HepG2 (cell line): ENCODE results near the gene B3GNT8. TPM values are rescaled to one million over a fixed set of nuclear protein-coding genes. Genes with fewer than 3 reads are reported as not detected.

Experiments
- ATAC-seq: fragments of 200-7000 bp; cut with Tn5 transposase; 3 replicates; pipeline ENCODE4 v1.9.1; 2020; ENCODE audit warnings: mild to moderate bottlenecking, moderate library complexity
- BruUV-seq: library from RNA; stranded (reverse); fragments of 400-500 nt; replicated peaks from 2 replicates; lab custom pipeline; 2021; lab: Mats Ljungman, UMichigan
- CTCF ChIA-PET: fragments of 300-600 bp; formaldehyde crosslinking; extraction: SDS; loops from one replicate; lab custom pipeline; 2021; ENCODE audit warnings: low total read pairs, inconsistent platforms, low intra/inter-chr PET ratio; lab: Yijun Ruan, JAX
- POLR2A ChIA-PET: fragments of 350-600 bp; sonication (Branson Sonifier 250); formaldehyde crosslinking; loops from one replicate; lab custom pipeline; 2020; ENCODE audit warnings: antibody characterized with exemption, inconsistent platforms; lab: Yijun Ruan, JAX
- DNase-seq: peaks from one replicate; pipeline ENCODE4 v3.0.0-alpha.2; 2015; ENCODE audit warnings: low spot score
- FAIRE-seq: peaks from 3 replicates; lab custom pipeline; 2011; peaks lifted over from hg19 to GRCh38; lab: Jason Lieb, UNC
- H2AFZ ChIP-seq: one replicate; pipeline ENCODE4 v1.6.1; 2011; ENCODE audit warnings: low read length, inconsistent platforms
- H3K27ac ChIP-seq: fragments of 300-600 bp; 3 replicates; pipeline ENCODE4 v1.8.0; 2011; ENCODE audit warnings: mixed run types, mild to moderate bottlenecking, mixed read lengths, low read length, inconsistent platforms; ENCODE audit not compliant: insufficient read depth; ENCODE audit errors: extremely low read length
- H3K27me3 ChIP-seq, 2 experiments: fragments of 200-600 bp in 1 of 2; 2 replicates in 1 of 2; 3 replicates in 1 of 2; pipeline versions ENCODE4 v1.6.0 to v1.8.0; 2011; ENCODE audit warnings: low read length in 2 of 2, mild to moderate bottlenecking in 2 of 2, moderate library complexity in 2 of 2, inconsistent platforms in 1 of 2; ENCODE audit not compliant: insufficient read depth in 2 of 2, control insufficient read depth in 1 of 2
- H3K36me3 ChIP-seq, 2 experiments: fragments of 200-600 bp in 1 of 2; replicated peaks in 1 of 2; 2 replicates in 1 of 2; 3 replicates in 1 of 2; pipeline versions ENCODE4 v1.5.1 to v1.8.0; 2011; ENCODE audit warnings: low read length in 2 of 2, inconsistent platforms in 1 of 2; ENCODE audit not compliant: insufficient read depth in 2 of 2, control insufficient read depth in 1 of 2
- H3K4me1 ChIP-seq: 2 replicates; pipeline ENCODE4 v1.5.1; 2012; ENCODE audit warnings: low read length, inconsistent platforms; ENCODE audit not compliant: insufficient read depth
- H3K4me2 ChIP-seq: 2 replicates; pipeline ENCODE4 v1.6.0; 2011; ENCODE audit warnings: low read depth, low read length, inconsistent platforms
- H3K4me3 ChIP-seq, 3 experiments: fragments of 200-600 bp in 1 of 3; sonication (generic), shearing (Covaris generic) in 1 of 3; replicated peaks in 1 of 3; 2 replicates each; pipeline ENCODE4 v1.5.1; 2011 to 2016; ENCODE audit warnings: low read length in 3 of 3, inconsistent platforms in 2 of 3, low read depth in 2 of 3, mild to moderate bottlenecking in 2 of 3, control low read depth in 1 of 3, mixed read lengths in 1 of 3; ENCODE audit not compliant: insufficient read depth in 1 of 3
- H3K79me2 ChIP-seq: one replicate; pipeline ENCODE4 v1.6.1; 2011; ENCODE audit warnings: low read length, inconsistent platforms; ENCODE audit not compliant: insufficient read depth
- H3K9ac ChIP-seq: 2 replicates; pipeline ENCODE4 v1.6.0; 2011; ENCODE audit warnings: mild to moderate bottlenecking, low read depth, low read length, inconsistent platforms; ENCODE audit not compliant: insufficient read depth
- H3K9me3 ChIP-seq: 2 replicates; pipeline ENCODE4 v1.5.1; 2012; ENCODE audit warnings: mild to moderate bottlenecking, low read length
- H4K20me1 ChIP-seq: 2 replicates; pipeline ENCODE4 v1.6.0; 2011; ENCODE audit warnings: inconsistent platforms, mild to moderate bottlenecking, low read length, moderate library complexity; ENCODE audit not compliant: insufficient read depth
- HDAC1 ChIP-seq: sonication (generic); formaldehyde crosslinking; IDR thresholded peaks from 2 replicates; pipeline ENCODE4 v1.5.1; 2020; ENCODE audit warnings: mild to moderate bottlenecking, missing genetic modification reagents
- HOXA7 ChIP-seq: sonication (generic); formaldehyde crosslinking; IDR thresholded peaks from 2 replicates; pipeline ENCODE4 v1.8.1; 2022; ENCODE audit warnings: mild to moderate bottlenecking, missing genetic modification reagents, moderate library complexity
- LBX2 ChIP-seq: sonication (generic); formaldehyde crosslinking; IDR thresholded peaks from 2 replicates; pipeline ENCODE4 v1.5.0; 2020; ENCODE audit warnings: missing genetic modification reagents, mild to moderate bottlenecking, borderline replicate concordance
- NCOA5 ChIP-seq: sonication (generic); formaldehyde crosslinking; IDR thresholded peaks from 2 replicates; pipeline ENCODE4 v1.4.0; 2020; ENCODE audit warnings: missing genetic modification reagents
- NR0B2 ChIP-seq: sonication (generic); formaldehyde crosslinking; IDR thresholded peaks from 2 replicates; pipeline ENCODE4 v1.4.0; 2020; ENCODE audit warnings: mild to moderate bottlenecking, missing genetic modification reagents
- REXO4 ChIP-seq: sonication (generic); formaldehyde crosslinking; IDR thresholded peaks from 2 replicates; pipeline ENCODE4 v1.8.0; 2022; ENCODE audit warnings: missing genetic modification reagents, mild to moderate bottlenecking, borderline replicate concordance
- YY1 ChIP-seq: IDR thresholded peaks from 2 replicates; pipeline ENCODE4 v1.6.1; 2011; ENCODE audit warnings: low read length, low read depth, moderate library complexity, mild to moderate bottlenecking; ENCODE audit not compliant: insufficient read depth, insufficient replicate concordance
- ZNF503 ChIP-seq: sonication (generic); formaldehyde crosslinking; IDR thresholded peaks from 2 replicates; pipeline ENCODE4 v1.4.0; 2020; ENCODE audit warnings: missing genetic modification reagents
- ZNF576 ChIP-seq: sonication (generic); formaldehyde crosslinking; IDR thresholded peaks from 2 replicates; pipeline ENCODE4 v1.4.0; 2020; ENCODE audit warnings: mild to moderate bottlenecking, missing genetic modification reagents
- ZNF577 ChIP-seq: sonication (generic); formaldehyde crosslinking; IDR thresholded peaks from 2 replicates; pipeline ENCODE4 v1.4.0; 2020; ENCODE audit warnings: mild to moderate bottlenecking, low read depth, missing genetic modification reagents, borderline replicate concordance
- ZNF775 ChIP-seq: sonication (generic); formaldehyde crosslinking; IDR thresholded peaks from 2 replicates; pipeline ENCODE4 v1.4.0; 2020; ENCODE audit warnings: missing genetic modification reagents, mild to moderate bottlenecking, moderate library complexity, borderline replicate concordance
- ZSCAN30 ChIP-seq: sonication (generic); formaldehyde crosslinking; IDR thresholded peaks from 2 replicates; pipeline ENCODE4 v1.5.0; 2020; ENCODE audit warnings: mild to moderate bottlenecking, missing genetic modification reagents
- ZSCAN31 ChIP-seq: sonication (generic); formaldehyde crosslinking; IDR thresholded peaks from 2 replicates; pipeline ENCODE4 v1.5.0; 2020; ENCODE audit warnings: low read depth, mild to moderate bottlenecking, missing genetic modification reagents
- WGBS: methylation state at CpG from one replicate; pipeline ENCODE4 v1.1.6; 2017; ENCODE audit warnings: low lambda C conversion rate; 5-methylcytosine and 5-hydroxymethylcytosine counted together
- in situ Hi-C: cut with HindIII; loops from 2 replicates; pipeline ENCODE4 v1.10.0; 2017; ENCODE audit warnings: low pct_unique_long_range_greater_than_20kb; ENCODE audit not compliant: extremely low pct_ligation_motif_present
- intact Hi-C: fragments of 100-400 bp; cut with micrococcal nuclease; formaldehyde crosslinking; loops from one replicate; pipeline ENCODE4 v1.10.0; 2022; ENCODE audit not compliant: unreplicated experiment
- polyA plus RNA-seq, 8 experiments: library from polyadenylated mRNA; depleted of rRNA in 3 of 8; stranded (reverse) in 7 of 8; unstranded in 1 of 8; fragments of >200 nt; fragmentation: Illumina TruSeq in 4 of 8; extraction: Trizol in 4 of 8; gene quantifications; 2 replicates each; pipeline versions ENCODE4 v1.2.1 to v1.2.3, GENCODE V29; 2011 to 2016; ENCODE audit warnings: low read depth in 4 of 8, missing spikeins in 1 of 8, mixed read lengths in 1 of 8; ENCODE audit not compliant: insufficient read depth in 1 of 8
- total RNA-seq, 5 experiments: library from RNA; depleted of rRNA; stranded (reverse); fragments of >200 nt; fragmentation: Illumina TruSeq; extraction: Trizol; gene quantifications; 2 replicates each; pipeline ENCODE4 v1.2.3, GENCODE V29; 2016; ENCODE audit warnings: low read depth in 1 of 5

B3GNT8 gene
- total and polyA plus RNA-seq, 2 of the 13 experiments (the other 11 are each of a cell fraction or from before 2014, with no cell fraction given): 0.26 to 1.9 TPM

- DNase-seq (no peak), ATAC-seq (no peak), FAIRE-seq (no peak)
- in situ Hi-C loops (loop anchor here (5.0 kb wide), 1 partner anchor 118 kb away; no protein-coding TSS in a partner anchor), intact Hi-C loops (no loop called here)
- Histone ChIP-seq H3K9ac (no peak overlapping the region), H2AFZ (no peak overlapping the region), H3K4me2 (peak overlapping the region; percentile 77; the same call in 1 of the 2 replicates), H4K20me1 (no peaks in the 10 kb centered on the region), H3K27me3 (no peaks in the 10 kb centered on the region), H3K4me1 (peaks cover 38% of the 10 kb centered on the region), H3K36me3 (no peaks in the 10 kb centered on the region), H3K79me2 (peaks cover under 1% of the 10 kb centered on the region), H3K4me3 (no peak overlapping the region), H3K27ac (no peak overlapping the region), H3K9me3 (no peaks in the 10 kb centered on the region)
- BruUV-seq: no TSS peak
- no peak for TF ChIP-seq HOXA7 (CRISPR knock-in tag)
- TF ChIP-seq ZSCAN30 (CRISPR knock-in tag): no peak
- TF ChIP-seq LBX2 (CRISPR knock-in tag): no peak
- no peak for TF ChIP-seq ZNF577 (CRISPR knock-in tag)
- TF ChIP-seq NCOA5 (CRISPR knock-in tag): no peak
- TF ChIP-seq NR0B2 (CRISPR knock-in tag): no peak
- no peak for TF ChIP-seq ZNF576 (CRISPR knock-in tag)
- TF ChIP-seq HDAC1 (CRISPR knock-in tag): no peak
- no peak for TF ChIP-seq YY1
- TF ChIP-seq REXO4: no peak
- TF ChIP-seq ZNF775 (CRISPR knock-in tag): no peak
- TF ChIP-seq ZNF503 (CRISPR knock-in tag): no peak
- no peak for TF ChIP-seq ZSCAN31
- ChIA-PET POLR2A (no interaction called here), CTCF (no interaction called here)
- WGBS: 81% methylated on average over 3 of the region's 6 CpGs
Observed at GRCh38 chr19:41443813-41444455, 16.8 kb upstream of the B3GNT8 start.
